Left forelimb (tissue), 1 donor: ENCODE measurements around the gene PCSK5.
A peak's percentile ranks its signal among the peaks of the same experiment; 100 is the strongest.
"Not testable (repeated sequence)": the region's sequence is repeated elsewhere in the genome, so short reads cannot be mapped to it uniquely, and the experiment has no call there.

Experiments used
- DNase-seq: peaks from one replicate; pipeline ENCODE4 v3.0.0-alpha.2; 2018; ENCODE audit warnings: low spot score

The PCSK5 gene

GRCh38 chr9:75890472-75891276 lies at the start of gene PCSK5:
TSS of gene PCSK5 (plus strand) at chr9:75890673. CDS start at chr9:75891182, 509 bp downstream.
- DNase-seq: peak; percentile 95

- DNase-seq: no peak
Measured at GRCh38 chr9:75844321-75844720, 46.2 kb upstream of the PCSK5 start.

GRCh38 chr9:75845806-75846205 lies 44.7 kb upstream of the PCSK5 start:
- DNase-seq: no peak

- no peak for DNase-seq
Measured at GRCh38 chr9:75847085-75847484, 43.4 kb upstream of the PCSK5 start.

GRCh38 chr9:75850459-75851200 lies 39.8 kb upstream of the PCSK5 start:
- DNase-seq: no peak

- DNase-seq: no peak
Measured at GRCh38 chr9:75851917-75852316, 38.6 kb upstream of the PCSK5 start.

GRCh38 chr9:75852746-75853145 lies 37.7 kb upstream of the PCSK5 start:
- no peak for DNase-seq

- no peak for DNase-seq
Measured at GRCh38 chr9:75855509-75855908, 35.0 kb upstream of the PCSK5 start.

GRCh38 chr9:75858497-75859092 lies 31.9 kb upstream of the PCSK5 start:
- DNase-seq: no peak

- no peak for DNase-seq
Measured at GRCh38 chr9:75864266-75864665, 26.2 kb upstream of the PCSK5 start.

GRCh38 chr9:75866273-75866871 lies 24.1 kb upstream of the PCSK5 start:
- no peak for DNase-seq

- not testable (repeated sequence) for DNase-seq
Measured at GRCh38 chr9:75868526-75868925, 21.9 kb upstream of the PCSK5 start.

- no peak for DNase-seq
Measured at GRCh38 chr9:75869236-75869635, 21.2 kb upstream of the PCSK5 start.

- no peak for DNase-seq
Measured at GRCh38 chr9:75870450-75870849, 20.0 kb upstream of the PCSK5 start.

GRCh38 chr9:75871624-75872023 lies 18.8 kb upstream of the PCSK5 start:
- DNase-seq: no peak

GRCh38 chr9:75873712-75874111 lies 16.8 kb upstream of the PCSK5 start:
- DNase-seq: no peak

GRCh38 chr9:75876999-75877640 lies 13.4 kb upstream of the PCSK5 start:
- DNase-seq: no peak

- DNase-seq: no peak
Measured at GRCh38 chr9:75878488-75878860, 12.0 kb upstream of the PCSK5 start.

- no peak for DNase-seq
Measured at GRCh38 chr9:75880618-75881017, 9.9 kb upstream of the PCSK5 start.

- DNase-seq: no peak
Measured at GRCh38 chr9:75881761-75882160, 8.7 kb upstream of the PCSK5 start.

- DNase-seq: no peak
Measured at GRCh38 chr9:75885652-75886051, 4.8 kb upstream of the PCSK5 start.

GRCh38 chr9:75889577-75889976 lies 896 bp upstream of the PCSK5 start:
- no peak for DNase-seq
